HEK293 (cell line): ENCODE results near the gene GP1BB.

Experiments used
- CTCF ChIA-PET: fragments of 350-600 bp; formaldehyde crosslinking; extraction: SDS; loops from one replicate; lab custom pipeline; 2021; ENCODE audit warnings: antibody characterized with exemption; lab: Yijun Ruan, JAX
- POLR2A ChIA-PET: fragments of 300-600 bp; formaldehyde crosslinking; extraction: SDS; loops from one replicate; lab custom pipeline; 2020; ENCODE audit warnings: antibody characterized with exemption, inconsistent platforms; lab: Yijun Ruan, JAX
- H3K27ac ChIP-seq: fragments of 200-500 bp; sonication (Bioruptor generic); 2 replicates; pipeline ENCODE4 v1.5.1; 2014; ENCODE audit warnings: low read depth, low read length, control low read depth, inconsistent platforms; ENCODE audit errors: extremely low read depth
- H3K36me3 ChIP-seq, 2 experiments: fragments of 200-500 bp in 1 of 2; sonication (Bioruptor generic) in 1 of 2; 1 replicate in 1 of 2; 2 replicates in 1 of 2; pipeline ENCODE4 v1.5.1; 2014 to 2017; ENCODE audit warnings: inconsistent platforms in 2 of 2, low read length in 2 of 2; ENCODE audit not compliant: control insufficient read depth in 2 of 2, insufficient read depth in 1 of 2
- H3K4me1 ChIP-seq: fragments of 200-500 bp; sonication (Bioruptor generic); 2 replicates; pipeline ENCODE4 v1.5.1; 2014; ENCODE audit warnings: mild to moderate bottlenecking, low read length, inconsistent platforms; ENCODE audit not compliant: control insufficient read depth, insufficient read depth
- H3K4me3 ChIP-seq: 2 replicates; pipeline ENCODE4 v1.5.1; 2011; ENCODE audit warnings: low read depth, mild to moderate bottlenecking, control low read depth, low read length, moderate library complexity
- H3K9me3 ChIP-seq: fragments of 200-500 bp; sonication (Bioruptor generic); 2 replicates; pipeline ENCODE4 v1.5.1; 2014; ENCODE audit warnings: low read depth, low read length, inconsistent platforms; ENCODE audit not compliant: control insufficient read depth, insufficient read depth
- GLIS1 ChIP-seq: fragments of 450-650 bp; formaldehyde crosslinking; IDR thresholded peaks from 2 replicates; pipeline ENCODE4 v1.5.1; 2016; ENCODE audit warnings: missing biosample characterization, missing genetic modification characterization
- HOXC10 ChIP-seq: sonication (generic); formaldehyde crosslinking; IDR thresholded peaks from 2 replicates; pipeline ENCODE4 v1.8.1; 2023; ENCODE audit warnings: mild to moderate bottlenecking, missing genetic modification reagents
- ZBTB17 ChIP-seq: fragments of 450-650 bp; formaldehyde crosslinking; IDR thresholded peaks from 2 replicates; pipeline ENCODE4 v1.5.1; 2016; ENCODE audit warnings: missing biosample characterization, missing genetic modification characterization
- ZNF121 ChIP-seq: fragments of 450-650 bp; formaldehyde crosslinking; IDR thresholded peaks from 2 replicates; pipeline ENCODE4 v1.5.1; 2016; ENCODE audit warnings: missing biosample characterization, missing genetic modification characterization
- ZNF266 ChIP-seq: fragments of 450-650 bp; formaldehyde crosslinking; IDR thresholded peaks from 2 replicates; pipeline ENCODE4 v1.5.1; 2016; ENCODE audit warnings: missing biosample characterization, missing genetic modification characterization, low read depth
- ZNF341 ChIP-seq: fragments of 450-650 bp; formaldehyde crosslinking; IDR thresholded peaks from 2 replicates; pipeline ENCODE4; 2016; ENCODE audit warnings: low read depth, missing biosample characterization, missing genetic modification characterization
- ZNF555 ChIP-seq: fragments of 450-650 bp; formaldehyde crosslinking; conservative IDR thresholded peaks from 2 replicates; pipeline ENCODE4 v1.5.1; 2017; ENCODE audit warnings: missing biosample characterization, mild to moderate bottlenecking, missing genetic modification characterization, inconsistent platforms
- ZNF776 ChIP-seq: fragments of 450-650 bp; formaldehyde crosslinking; IDR thresholded peaks from 2 replicates; pipeline ENCODE4 v1.5.0; 2017; ENCODE audit warnings: missing biosample characterization, missing genetic modification characterization, borderline replicate concordance
- ZNF843 ChIP-seq: fragments of 450-650 bp; formaldehyde crosslinking; IDR thresholded peaks from 2 replicates; pipeline ENCODE4 v1.5.1; 2016; ENCODE audit warnings: missing biosample characterization, missing genetic modification characterization
- TF ChIP-seq, protein P1 (sequence below): fragments of 450-650 bp; formaldehyde crosslinking; IDR thresholded peaks from 2 replicates; pipeline ENCODE4 v1.5.1; 2016; ENCODE audit warnings: missing biosample characterization, missing genetic modification characterization
- TF ChIP-seq, protein P2 (sequence below): fragments of 450-650 bp; formaldehyde crosslinking; IDR thresholded peaks from 2 replicates; pipeline ENCODE4 v1.5.1; 2016; ENCODE audit warnings: missing biosample characterization, missing genetic modification characterization, borderline replicate concordance
- TF ChIP-seq, protein P3 (sequence below): fragments of 450-650 bp; formaldehyde crosslinking; IDR thresholded peaks from 2 replicates; pipeline ENCODE4 v1.5.1; 2016; ENCODE audit warnings: missing biosample characterization, missing genetic modification characterization
- TF ChIP-seq, protein P4 (sequence below): fragments of 450-650 bp; formaldehyde crosslinking; IDR thresholded peaks from 2 replicates; pipeline ENCODE4 v1.5.1; 2016; ENCODE audit warnings: missing biosample characterization, missing genetic modification characterization

Gene GP1BB

DNA sequence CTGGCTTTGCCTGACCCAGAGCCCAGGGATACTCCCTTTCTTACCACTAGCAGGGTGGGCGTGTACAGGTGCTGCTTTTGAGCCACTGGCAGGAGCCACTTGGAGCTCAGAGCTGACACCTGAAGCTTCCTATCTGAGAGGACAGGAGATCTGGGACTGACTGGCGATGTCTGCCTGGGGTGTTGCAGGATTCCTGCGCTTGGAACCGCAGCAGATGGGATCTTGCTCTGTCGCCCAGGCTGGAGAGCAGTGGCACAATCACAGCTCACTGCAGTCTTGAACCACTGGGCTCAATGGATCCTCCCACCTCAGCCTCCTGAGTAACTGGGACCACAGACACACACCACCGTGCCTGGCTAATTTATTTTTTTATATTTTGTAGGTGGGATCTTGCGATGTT lies 17.7 kb downstream of the GP1BB start:
- Histone ChIP-seq H3K4me1 (no peaks in the 10 kb centered on the region), H3K36me3 (no peaks in the 10 kb centered on the region), H3K4me3 (no peak overlapping the region), H3K27ac (no peak overlapping the region), H3K9me3 (no peaks in the 10 kb centered on the region)
- peak; percentile 87 for TF ChIP-seq ZNF121 (tag by site-specific recombination)
- peak; percentile 92 for TF ChIP-seq ZBTB17 (tag by site-specific recombination)
- TF ChIP-seq ZNF776 (tag by site-specific recombination) = no peak
- POLR2A ChIA-PET = no interaction called here
- CTCF ChIA-PET = interaction anchor here (2.6 to 4.0 kb wide), 2 partner anchors 11 to 12 kb away, joined by 10 to 25 read pairs; no protein-coding TSS in a partner anchor

DNA sequence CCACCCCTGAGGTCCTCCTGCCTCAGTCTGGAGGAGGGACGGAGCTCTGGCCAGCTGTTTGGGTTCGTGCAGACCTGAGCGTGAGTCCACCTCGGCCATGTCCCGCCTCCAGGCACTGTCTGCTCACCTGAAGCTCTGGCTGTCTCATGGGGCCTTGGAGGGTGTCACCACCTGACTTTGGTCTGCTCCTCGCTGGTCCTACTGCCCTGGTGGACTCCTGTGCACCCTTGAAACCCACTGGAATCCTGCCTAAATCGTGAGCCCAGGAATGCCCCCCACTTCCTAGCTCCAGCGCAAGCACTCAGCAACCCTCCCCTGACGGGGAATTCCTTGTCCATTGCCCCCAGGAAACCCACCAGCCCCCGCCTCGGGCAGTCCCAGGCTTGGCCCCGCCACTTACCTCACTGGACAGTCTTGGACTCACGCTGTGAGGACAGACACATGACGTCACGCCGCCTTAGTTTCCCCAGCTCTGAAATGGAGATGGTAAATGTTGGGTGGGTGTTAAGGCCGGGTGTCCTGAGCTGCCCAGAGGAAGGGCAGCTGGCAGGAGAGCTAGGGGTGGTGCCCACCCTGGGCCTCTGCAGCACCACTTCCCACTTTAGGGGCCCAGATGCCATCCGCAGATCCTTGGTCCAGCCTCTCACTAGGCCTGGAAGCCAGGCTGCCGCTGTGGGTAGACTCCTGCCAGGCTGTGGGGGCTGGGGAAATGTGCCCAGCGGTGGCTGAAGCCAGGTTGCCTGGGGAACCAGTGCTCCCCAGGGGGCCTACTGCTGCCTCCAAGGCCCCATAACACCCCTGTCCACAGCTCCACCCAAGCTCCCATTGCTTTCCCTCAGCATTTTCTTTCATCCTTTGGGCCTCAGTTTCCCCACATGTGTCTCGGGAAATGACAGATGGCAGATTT lies 19.1 kb downstream of the GP1BB start:
- POLR2A ChIA-PET = no interaction called here
- no peak for TF ChIP-seq ZNF341
- TF ChIP-seq GLIS1 (tag by site-specific recombination) = peak; percentile 41; the same call in 1 of the 2 replicates
- Histone ChIP-seq H3K4me1 (no peaks in the 10 kb centered on the region), H3K36me3 (no peaks in the 10 kb centered on the region), H3K9me3 (no peaks in the 10 kb centered on the region), H3K4me3 (no peak overlapping the region), H3K27ac (no peak overlapping the region)
- CTCF ChIA-PET = interaction anchor here (1.3 to 4.0 kb wide), 3 partner anchors 11 to 168 kb away, joined by 5 to 25 read pairs (median 10); no protein-coding TSS in a partner anchor

DNA sequence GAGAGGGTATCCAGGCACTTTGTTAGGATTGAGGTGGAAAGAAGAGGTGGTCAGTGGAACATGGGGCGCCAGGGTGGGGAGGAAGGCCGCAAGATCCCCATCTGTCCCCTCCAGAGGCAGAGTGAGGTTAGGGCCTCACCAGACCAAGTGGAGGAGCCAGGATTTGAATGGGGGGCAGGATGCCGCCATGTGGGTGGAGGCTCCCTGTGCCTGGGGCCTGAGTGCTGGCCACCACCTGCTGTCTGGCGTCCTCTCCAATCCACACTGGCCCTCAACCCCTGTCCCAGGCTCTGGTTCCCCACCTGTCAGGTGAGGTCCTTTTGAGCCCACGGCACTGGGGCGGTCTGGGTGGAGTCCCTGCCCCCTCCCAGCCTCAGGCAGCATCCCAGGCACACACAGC lies 19.7 kb downstream of the GP1BB start:
- H3K4me3 ChIP-seq = no peak overlapping the region
- no peaks in the 10 kb centered on the region for H3K9me3 ChIP-seq
- no peak overlapping the region for H3K27ac ChIP-seq
- ChIA-PET CTCF (interaction anchor here (0.6 to 4.0 kb wide), 2 partner anchors 13 to 119 kb away, joined by 3 to 25 read pairs; no protein-coding TSS in a partner anchor), POLR2A (no interaction called here)
- no peaks in the 10 kb centered on the region for H3K4me1 ChIP-seq
- no peaks in the 10 kb centered on the region for H3K36me3 ChIP-seq
- TF ChIP-seq ZNF266 (tag by site-specific recombination) (no peak), ZNF843 (tag by site-specific recombination) (no peak), ZNF555 (no peak), HOXC10 (CRISPR knock-in tag) (no peak)
- TF ChIP-seq, protein P1, sequence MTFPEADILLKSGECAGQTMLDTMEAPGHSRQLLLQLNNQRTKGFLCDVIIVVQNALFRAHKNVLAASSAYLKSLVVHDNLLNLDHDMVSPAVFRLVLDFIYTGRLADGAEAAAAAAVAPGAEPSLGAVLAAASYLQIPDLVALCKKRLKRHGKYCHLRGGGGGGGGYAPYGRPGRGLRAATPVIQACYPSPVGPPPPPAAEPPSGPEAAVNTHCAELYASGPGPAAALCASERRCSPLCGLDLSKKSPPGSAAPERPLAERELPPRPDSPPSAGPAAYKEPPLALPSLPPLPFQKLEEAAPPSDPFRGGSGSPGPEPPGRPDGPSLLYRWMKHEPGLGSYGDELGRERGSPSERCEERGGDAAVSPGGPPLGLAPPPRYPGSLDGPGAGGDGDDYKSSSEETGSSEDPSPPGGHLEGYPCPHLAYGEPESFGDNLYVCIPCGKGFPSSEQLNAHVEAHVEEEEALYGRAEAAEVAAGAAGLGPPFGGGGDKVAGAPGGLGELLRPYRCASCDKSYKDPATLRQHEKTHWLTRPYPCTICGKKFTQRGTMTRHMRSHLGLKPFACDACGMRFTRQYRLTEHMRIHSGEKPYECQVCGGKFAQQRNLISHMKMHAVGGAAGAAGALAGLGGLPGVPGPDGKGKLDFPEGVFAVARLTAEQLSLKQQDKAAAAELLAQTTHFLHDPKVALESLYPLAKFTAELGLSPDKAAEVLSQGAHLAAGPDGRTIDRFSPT = no peak
- TF ChIP-seq, protein P2, sequence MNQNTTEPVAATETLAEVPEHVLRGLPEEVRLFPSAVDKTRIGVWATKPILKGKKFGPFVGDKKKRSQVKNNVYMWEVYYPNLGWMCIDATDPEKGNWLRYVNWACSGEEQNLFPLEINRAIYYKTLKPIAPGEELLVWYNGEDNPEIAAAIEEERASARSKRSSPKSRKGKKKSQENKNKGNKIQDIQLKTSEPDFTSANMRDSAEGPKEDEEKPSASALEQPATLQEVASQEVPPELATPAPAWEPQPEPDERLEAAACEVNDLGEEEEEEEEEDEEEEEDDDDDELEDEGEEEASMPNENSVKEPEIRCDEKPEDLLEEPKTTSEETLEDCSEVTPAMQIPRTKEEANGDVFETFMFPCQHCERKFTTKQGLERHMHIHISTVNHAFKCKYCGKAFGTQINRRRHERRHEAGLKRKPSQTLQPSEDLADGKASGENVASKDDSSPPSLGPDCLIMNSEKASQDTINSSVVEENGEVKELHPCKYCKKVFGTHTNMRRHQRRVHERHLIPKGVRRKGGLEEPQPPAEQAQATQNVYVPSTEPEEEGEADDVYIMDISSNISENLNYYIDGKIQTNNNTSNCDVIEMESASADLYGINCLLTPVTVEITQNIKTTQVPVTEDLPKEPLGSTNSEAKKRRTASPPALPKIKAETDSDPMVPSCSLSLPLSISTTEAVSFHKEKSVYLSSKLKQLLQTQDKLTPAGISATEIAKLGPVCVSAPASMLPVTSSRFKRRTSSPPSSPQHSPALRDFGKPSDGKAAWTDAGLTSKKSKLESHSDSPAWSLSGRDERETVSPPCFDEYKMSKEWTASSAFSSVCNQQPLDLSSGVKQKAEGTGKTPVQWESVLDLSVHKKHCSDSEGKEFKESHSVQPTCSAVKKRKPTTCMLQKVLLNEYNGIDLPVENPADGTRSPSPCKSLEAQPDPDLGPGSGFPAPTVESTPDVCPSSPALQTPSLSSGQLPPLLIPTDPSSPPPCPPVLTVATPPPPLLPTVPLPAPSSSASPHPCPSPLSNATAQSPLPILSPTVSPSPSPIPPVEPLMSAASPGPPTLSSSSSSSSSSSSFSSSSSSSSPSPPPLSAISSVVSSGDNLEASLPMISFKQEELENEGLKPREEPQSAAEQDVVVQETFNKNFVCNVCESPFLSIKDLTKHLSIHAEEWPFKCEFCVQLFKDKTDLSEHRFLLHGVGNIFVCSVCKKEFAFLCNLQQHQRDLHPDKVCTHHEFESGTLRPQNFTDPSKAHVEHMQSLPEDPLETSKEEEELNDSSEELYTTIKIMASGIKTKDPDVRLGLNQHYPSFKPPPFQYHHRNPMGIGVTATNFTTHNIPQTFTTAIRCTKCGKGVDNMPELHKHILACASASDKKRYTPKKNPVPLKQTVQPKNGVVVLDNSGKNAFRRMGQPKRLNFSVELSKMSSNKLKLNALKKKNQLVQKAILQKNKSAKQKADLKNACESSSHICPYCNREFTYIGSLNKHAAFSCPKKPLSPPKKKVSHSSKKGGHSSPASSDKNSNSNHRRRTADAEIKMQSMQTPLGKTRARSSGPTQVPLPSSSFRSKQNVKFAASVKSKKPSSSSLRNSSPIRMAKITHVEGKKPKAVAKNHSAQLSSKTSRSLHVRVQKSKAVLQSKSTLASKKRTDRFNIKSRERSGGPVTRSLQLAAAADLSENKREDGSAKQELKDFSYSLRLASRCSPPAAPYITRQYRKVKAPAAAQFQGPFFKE (tag by site-specific recombination) = no peak
- TF ChIP-seq, protein P3, sequence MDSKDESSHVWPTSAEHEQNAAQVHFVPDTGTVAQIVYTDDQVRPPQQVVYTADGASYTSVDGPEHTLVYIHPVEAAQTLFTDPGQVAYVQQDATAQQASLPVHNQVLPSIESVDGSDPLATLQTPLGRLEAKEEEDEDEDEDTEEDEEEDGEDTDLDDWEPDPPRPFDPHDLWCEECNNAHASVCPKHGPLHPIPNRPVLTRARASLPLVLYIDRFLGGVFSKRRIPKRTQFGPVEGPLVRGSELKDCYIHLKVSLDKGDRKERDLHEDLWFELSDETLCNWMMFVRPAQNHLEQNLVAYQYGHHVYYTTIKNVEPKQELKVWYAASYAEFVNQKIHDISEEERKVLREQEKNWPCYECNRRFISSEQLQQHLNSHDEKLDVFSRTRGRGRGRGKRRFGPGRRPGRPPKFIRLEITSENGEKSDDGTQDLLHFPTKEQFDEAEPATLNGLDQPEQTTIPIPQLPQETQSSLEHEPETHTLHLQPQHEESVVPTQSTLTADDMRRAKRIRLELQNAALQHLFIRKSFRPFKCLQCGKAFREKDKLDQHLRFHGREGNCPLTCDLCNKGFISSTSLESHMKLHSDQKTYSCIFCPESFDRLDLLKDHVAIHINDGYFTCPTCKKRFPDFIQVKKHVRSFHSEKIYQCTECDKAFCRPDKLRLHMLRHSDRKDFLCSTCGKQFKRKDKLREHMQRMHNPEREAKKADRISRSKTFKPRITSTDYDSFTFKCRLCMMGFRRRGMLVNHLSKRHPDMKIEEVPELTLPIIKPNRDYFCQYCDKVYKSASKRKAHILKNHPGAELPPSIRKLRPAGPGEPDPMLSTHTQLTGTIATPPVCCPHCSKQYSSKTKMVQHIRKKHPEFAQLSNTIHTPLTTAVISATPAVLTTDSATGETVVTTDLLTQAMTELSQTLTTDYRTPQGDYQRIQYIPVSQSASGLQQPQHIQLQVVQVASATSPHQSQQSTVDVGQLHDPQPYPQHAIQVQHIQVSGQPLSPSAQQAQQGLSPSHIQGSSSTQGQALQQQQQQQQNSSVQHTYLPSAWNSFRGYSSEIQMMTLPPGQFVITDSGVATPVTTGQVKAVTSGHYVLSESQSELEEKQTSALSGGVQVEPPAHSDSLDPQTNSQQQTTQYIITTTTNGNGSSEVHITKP (tag by site-specific recombination) = no peak
- TF ChIP-seq, protein P4, sequence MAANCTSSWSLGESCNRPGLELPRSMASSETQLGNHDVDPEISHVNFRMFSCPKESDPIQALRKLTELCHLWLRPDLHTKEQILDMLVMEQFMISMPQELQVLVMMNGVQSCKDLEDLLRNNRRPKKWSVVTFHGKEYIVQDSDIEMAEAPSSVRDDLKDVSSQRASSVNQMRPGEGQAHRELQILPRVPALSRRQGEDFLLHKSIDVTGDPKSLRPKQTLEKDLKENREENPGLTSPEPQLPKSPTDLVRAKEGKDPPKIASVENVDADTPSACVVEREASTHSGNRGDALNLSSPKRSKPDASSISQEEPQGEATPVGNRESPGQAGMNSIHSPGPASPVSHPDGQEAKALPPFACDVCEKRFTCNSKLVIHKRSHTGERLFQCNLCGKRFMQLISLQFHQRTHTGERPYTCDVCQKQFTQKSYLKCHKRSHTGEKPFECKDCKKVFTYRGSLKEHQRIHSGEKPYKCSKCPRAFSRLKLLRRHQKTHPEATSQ (tag by site-specific recombination) = no peak
